Measurements from ENCODE around the gene AP2S1.

AP2S1 gene

GRCh38 chr19:46859637-46860124 lies 9.0 kb upstream of the AP2S1 start (continued):
- peak; percentile 85 for TF ChIP-seq ZBTB44 (tag by site-specific recombination; IDR thresholded peaks at IDR 0.05)
- TF ChIP-seq ZNF626 (tag by site-specific recombination; IDR thresholded peaks at IDR 0.05), result no peak
- no peak for TF ChIP-seq ZNF670 (tag by site-specific recombination; IDR thresholded peaks at IDR 0.05; ENCODE audit: low read depth)
- peak; percentile 90; the same call in 1 of the 2 replicates for TF ChIP-seq ZBTB17 (tag by site-specific recombination; IDR thresholded peaks at IDR 0.05)
- no peak for TF ChIP-seq ZNF416 (tag by site-specific recombination; IDR thresholded peaks at IDR 0.05)
- peak; percentile 27; the same call in 1 of the 2 replicates for TF ChIP-seq ZNF623 (tag by site-specific recombination; IDR thresholded peaks at IDR 0.05)
- no peak for TF ChIP-seq KLF8 (tag by site-specific recombination; IDR thresholded peaks at IDR 0.05)
- TF ChIP-seq ZNF112 (tag by site-specific recombination; IDR thresholded peaks at IDR 0.05), result no peak
- 0 out of 2 replicates have a peak, but pooled peaks have one; percentile 11 for TF ChIP-seq ZFP3 (tag by site-specific recombination; IDR thresholded peaks at IDR 0.05; ENCODE audit: low read depth)
- peak; percentile 73 for TF ChIP-seq ZNF335 (tag by site-specific recombination; conservative IDR thresholded peaks at IDR 0.05)
- TF ChIP-seq ZNF10 (tag by site-specific recombination; IDR thresholded peaks at IDR 0.05), result no peak
- 0 out of 2 replicates have a peak, but pooled peaks have one; percentile 14 for TF ChIP-seq SCRT2 (tag by site-specific recombination; IDR thresholded peaks at IDR 0.05)
- peak; percentile 9; the same call in 1 of the 2 replicates for TF ChIP-seq ZNF394 (tag by site-specific recombination; IDR thresholded peaks at IDR 0.05; ENCODE audit: borderline replicate concordance)

DNA sequence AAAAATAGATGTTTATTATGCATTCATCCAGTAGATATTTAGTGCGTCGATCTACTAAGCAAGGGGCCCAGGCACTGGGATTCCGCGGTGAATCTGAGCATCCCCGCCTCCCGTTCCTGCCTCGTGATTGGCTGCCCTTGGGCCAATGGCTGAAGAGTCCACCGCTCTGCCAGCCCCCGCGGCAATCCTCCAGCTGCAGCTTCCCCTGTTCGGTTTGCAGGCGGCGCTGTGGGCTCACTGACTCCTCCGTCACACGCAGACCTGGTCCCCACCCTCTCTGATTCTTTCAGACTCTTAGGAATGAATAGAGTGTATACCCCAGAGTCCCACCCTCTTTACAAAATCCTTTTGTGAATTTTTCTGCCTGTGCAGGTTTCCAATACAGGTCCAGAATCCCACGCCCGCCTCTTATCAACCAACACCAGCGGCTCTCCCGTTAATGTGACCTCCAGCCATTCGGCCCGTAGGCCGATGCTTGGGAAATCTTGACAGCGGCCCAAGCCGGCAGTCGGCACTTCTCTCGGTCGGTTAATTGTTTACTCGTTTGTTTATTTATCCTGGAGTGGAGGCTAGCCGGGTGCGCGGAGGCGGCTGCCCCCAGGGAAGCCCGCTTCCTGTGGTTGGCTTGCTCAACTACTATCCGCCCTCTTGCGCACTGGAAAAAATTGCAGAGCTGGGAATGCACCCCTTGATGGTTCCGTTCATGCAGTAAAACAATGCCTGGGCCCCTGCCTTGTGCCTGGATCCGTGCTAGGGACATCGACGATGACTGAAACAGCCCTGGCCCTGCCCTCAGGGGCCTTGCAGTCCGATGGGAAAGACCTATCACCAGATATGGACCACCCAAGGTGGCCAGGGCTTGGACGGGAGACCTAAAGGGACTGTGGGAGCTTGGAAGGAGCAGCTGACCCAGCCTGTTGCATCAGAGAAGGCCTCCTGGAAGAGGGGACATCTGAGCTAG lies 5.7 kb upstream of the AP2S1 start:
- ChIA-PET POLR2A (interaction anchor here (0.5 to 1.3 kb wide), 6 partner anchors 23 to 232 kb away, joined by 3 to 8 read pairs (median 3); partner anchors contain the start of gene SLC1A5), CTCF (interaction anchor here (0.6 to 5.3 kb wide), 20 partner anchors 10 to 397 kb away, joined by 3 to 65 read pairs (median 4); partner anchors contain the start of gene NPAS1)
- peaks cover 5% of the 10 kb centered on the region for H3K4me1 ChIP-seq (ENCODE audit: control insufficient read depth, insufficient read depth, low read length)
- H3K9me3 ChIP-seq (ENCODE audit: control insufficient read depth, insufficient read depth, low read depth, low read length), result no peaks in the 10 kb centered on the region
- H3K27ac ChIP-seq (ENCODE audit: extremely low read depth, low read depth, low read length), result peak overlapping the region; percentile 30; the same call in 1 of the 2 replicates
- no peak overlapping the region for H3K4me3 ChIP-seq (ENCODE audit: low read depth, low read length)
- H3K36me3 ChIP-seq (ENCODE audit: control insufficient read depth in 2 of 2, insufficient read depth in 1 of 2, low read length in 2 of 2), result no peaks in the 10 kb centered on the region
- no peak for TF ChIP-seq ZNF341 (tag by site-specific recombination; IDR thresholded peaks at IDR 0.05; ENCODE audit: low read depth)
- TF ChIP-seq ZEB2 (tag by site-specific recombination; IDR thresholded peaks at IDR 0.05), result 0 out of 2 replicates have a peak, but pooled peaks have one; percentile 35
- no peak for TF ChIP-seq ZNF488 (tag by site-specific recombination; IDR thresholded peaks at IDR 0.05)
- no peak for TF ChIP-seq ZNF362 (tag by site-specific recombination; IDR thresholded peaks at IDR 0.05)
- 0 out of 2 replicates have a peak, but pooled peaks have one; percentile 11 for TF ChIP-seq ZNF10 (tag by site-specific recombination; IDR thresholded peaks at IDR 0.05)
- no peak for TF ChIP-seq ZNF473 (tag by site-specific recombination; IDR thresholded peaks at IDR 0.05)
- TF ChIP-seq ZNF48 (tag by site-specific recombination; IDR thresholded peaks at IDR 0.05), result no peak
- peak; percentile 68 for TF ChIP-seq ZNF692 (tag by site-specific recombination; IDR thresholded peaks at IDR 0.05)
- TF ChIP-seq ZBTB8A (tag by site-specific recombination; IDR thresholded peaks at IDR 0.05), result no peak
- no peak for TF ChIP-seq YY1 (tag by site-specific recombination; IDR thresholded peaks at IDR 0.05)
- no peak for TF ChIP-seq ZNF23 (tag by site-specific recombination; IDR thresholded peaks at IDR 0.05; ENCODE audit: borderline replicate concordance)
- TF ChIP-seq ZNF561 (tag by site-specific recombination; IDR thresholded peaks at IDR 0.05; ENCODE audit: borderline replicate concordance), result 0 out of 2 replicates have a peak, but pooled peaks have one; percentile 52
- no peak for TF ChIP-seq WT1 (tag by site-specific recombination; IDR thresholded peaks at IDR 0.05)
- no peak for TF ChIP-seq ZNF280D (tag by site-specific recombination; IDR thresholded peaks at IDR 0.05)
- 0 out of 2 replicates have a peak, but pooled peaks have one; percentile 36 for TF ChIP-seq SP7 (tag by site-specific recombination; IDR thresholded peaks at IDR 0.05)

Measured in HEK293 (cell line).